ENCODE results near the gene IL26.

IL26 gene

GRCh38 chr12:68225576-68226476 lies at the start of gene IL26:
IL26 (minus strand) TSS chr12:68225810; CDS start chr12:68225756, 54 bp downstream.
- Histone ChIP-seq H3K9ac (ENCODE audit: low read depth, low read length) (no peak within 1 kb of the TSS), H3K9me3 (ENCODE audit: control insufficient read depth, insufficient read depth, low read length) (no peaks in the 10 kb centered on the region), H3K4me3 (ENCODE audit: low read depth, low read length) (no peak within 1 kb of the TSS), H3K36me3 (ENCODE audit: control insufficient read depth, insufficient read depth, low read length) (no peaks in the 10 kb centered on the region), H3K27me3 (ENCODE audit: control insufficient read depth, insufficient read depth, low read length) (no peaks in the 10 kb centered on the region), H3K4me1 (ENCODE audit: control insufficient read depth, insufficient read depth, low read length) (no peaks in the 10 kb centered on the region)

DNA sequence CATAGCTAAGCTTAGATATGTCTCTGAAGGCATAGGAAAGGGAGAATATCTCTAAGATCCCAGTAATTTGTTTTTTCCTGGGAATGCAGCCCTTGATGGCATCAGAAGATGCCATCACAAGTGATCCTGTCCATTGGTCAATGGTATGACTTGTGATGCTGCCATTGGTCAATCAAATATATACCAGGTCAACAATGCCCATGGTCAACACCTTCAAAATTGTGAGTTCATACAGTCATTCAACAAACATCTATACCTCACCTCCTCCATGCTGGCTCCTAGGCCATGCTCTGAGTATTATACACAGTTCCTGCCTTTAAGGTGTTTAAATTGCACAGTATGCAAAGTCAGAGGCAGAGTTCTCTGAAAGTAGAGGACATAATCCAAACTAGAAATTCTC lies 47.1 kb upstream of the IL26 start:
- Histone ChIP-seq H3K4me1 (ENCODE audit: control insufficient read depth, insufficient read depth, low read length) (no peaks in the 10 kb centered on the region), H3K9ac (ENCODE audit: low read depth, low read length) (no peak overlapping the region), H3K27me3 (ENCODE audit: control insufficient read depth, insufficient read depth, low read length) (no peaks in the 10 kb centered on the region), H3K4me3 (ENCODE audit: low read depth, low read length) (no peak overlapping the region), H3K9me3 (ENCODE audit: control insufficient read depth, insufficient read depth, low read length) (no peaks in the 10 kb centered on the region), H3K36me3 (ENCODE audit: control insufficient read depth, insufficient read depth, low read length) (no peaks in the 10 kb centered on the region)

DNA sequence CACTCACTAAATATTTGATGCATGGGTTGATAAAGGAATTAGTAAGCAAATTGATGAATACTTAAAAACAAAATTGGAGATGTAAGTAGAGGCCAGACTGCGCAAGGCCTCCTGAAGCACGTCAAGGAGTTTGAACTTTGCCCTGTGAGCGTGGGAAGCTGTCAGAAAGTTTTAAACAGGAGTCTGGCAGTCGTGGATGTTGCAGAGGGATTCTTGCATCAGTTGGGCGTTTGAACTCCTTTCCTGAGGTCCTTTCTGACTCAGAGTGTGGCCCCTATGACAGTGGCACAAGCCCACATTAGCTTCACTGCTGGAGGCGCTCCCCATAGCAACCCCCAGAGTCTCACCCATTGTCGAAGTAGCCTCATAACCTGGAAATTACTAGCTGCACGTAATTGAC lies 45.7 kb upstream of the IL26 start:
- H3K36me3 ChIP-seq (ENCODE audit: control insufficient read depth, insufficient read depth, low read length), result no peaks in the 10 kb centered on the region
- no peaks in the 10 kb centered on the region for H3K4me1 ChIP-seq (ENCODE audit: control insufficient read depth, insufficient read depth, low read length)
- no peak overlapping the region for H3K9ac ChIP-seq (ENCODE audit: low read depth, low read length)
- H3K4me3 ChIP-seq (ENCODE audit: low read depth, low read length), result no peak overlapping the region
- no peaks in the 10 kb centered on the region for H3K27me3 ChIP-seq (ENCODE audit: control insufficient read depth, insufficient read depth, low read length)
- H3K9me3 ChIP-seq (ENCODE audit: control insufficient read depth, insufficient read depth, low read length), result no peaks in the 10 kb centered on the region

DNA sequence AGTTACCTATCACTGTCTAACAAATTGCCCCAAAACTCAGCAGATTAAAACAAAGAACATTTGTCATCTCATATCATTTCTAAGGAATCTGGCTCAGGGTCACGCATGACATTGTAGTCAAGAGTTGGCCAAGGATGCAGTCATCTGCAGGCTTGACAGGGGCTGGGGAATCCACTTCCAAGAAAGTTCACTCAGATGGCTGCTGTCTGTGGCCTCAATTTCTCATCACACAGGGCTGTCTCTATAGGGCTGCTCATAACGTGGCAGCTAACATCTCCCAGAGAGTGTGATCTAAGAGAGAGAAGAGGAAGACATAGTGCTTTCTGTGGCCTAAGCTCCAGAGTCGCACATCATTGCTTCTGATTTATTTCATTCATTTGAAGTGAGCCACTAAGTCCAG lies 44.7 kb upstream of the IL26 start:
- Histone ChIP-seq H3K4me1 (ENCODE audit: control insufficient read depth, insufficient read depth, low read length) (no peaks in the 10 kb centered on the region), H3K36me3 (ENCODE audit: control insufficient read depth, insufficient read depth, low read length) (no peaks in the 10 kb centered on the region), H3K9me3 (ENCODE audit: control insufficient read depth, insufficient read depth, low read length) (no peaks in the 10 kb centered on the region), H3K27me3 (ENCODE audit: control insufficient read depth, insufficient read depth, low read length) (no peaks in the 10 kb centered on the region), H3K4me3 (ENCODE audit: low read depth, low read length) (no peak overlapping the region), H3K9ac (ENCODE audit: low read depth, low read length) (no peak overlapping the region)

GRCh38 chr12:68269779-68270178 lies 44.2 kb upstream of the IL26 start:
- no peak overlapping the region for H3K9ac ChIP-seq (ENCODE audit: low read depth, low read length)
- H3K4me3 ChIP-seq (ENCODE audit: low read depth, low read length), result no peak overlapping the region
- H3K9me3 ChIP-seq (ENCODE audit: control insufficient read depth, insufficient read depth, low read length), result no peaks in the 10 kb centered on the region

DNA sequence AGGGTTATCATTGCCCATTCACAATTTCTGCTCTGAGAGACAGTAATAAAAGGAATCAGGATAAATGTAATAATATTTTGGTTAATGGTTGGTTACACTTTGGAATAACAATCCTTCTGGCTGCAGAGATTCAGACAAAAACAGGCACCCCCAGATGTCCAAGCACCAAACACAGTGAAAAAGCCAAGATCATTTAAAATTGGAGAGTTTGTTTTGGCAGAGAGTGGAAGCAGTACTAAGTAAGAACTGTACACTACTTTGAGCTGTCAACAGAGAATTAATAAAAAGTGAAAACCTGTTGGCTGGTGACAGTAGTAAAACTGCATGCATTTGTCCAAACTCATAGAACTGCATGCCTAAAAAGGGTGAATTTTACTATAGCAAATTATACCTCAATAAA lies 43.4 kb upstream of the IL26 start:
- no peaks in the 10 kb centered on the region for H3K36me3 ChIP-seq (ENCODE audit: control insufficient read depth, insufficient read depth, low read length)
- H3K4me3 ChIP-seq (ENCODE audit: low read depth, low read length), result no peak overlapping the region
- H3K9ac ChIP-seq (ENCODE audit: low read depth, low read length), result no peak overlapping the region
- H3K27me3 ChIP-seq (ENCODE audit: control insufficient read depth, insufficient read depth, low read length), result no peaks in the 10 kb centered on the region
- H3K4me1 ChIP-seq (ENCODE audit: control insufficient read depth, insufficient read depth, low read length), result no peaks in the 10 kb centered on the region
- no peaks in the 10 kb centered on the region for H3K9me3 ChIP-seq (ENCODE audit: control insufficient read depth, insufficient read depth, low read length)

More at GRCh38 chr12:68269779-68270178, 44.2 kb upstream of the IL26 start:
- H3K27me3 ChIP-seq (ENCODE audit: control insufficient read depth, insufficient read depth, low read length), result no peaks in the 10 kb centered on the region
- H3K4me1 ChIP-seq (ENCODE audit: control insufficient read depth, insufficient read depth, low read length), result no peaks in the 10 kb centered on the region
- H3K36me3 ChIP-seq (ENCODE audit: control insufficient read depth, insufficient read depth, low read length), result no peaks in the 10 kb centered on the region

DNA sequence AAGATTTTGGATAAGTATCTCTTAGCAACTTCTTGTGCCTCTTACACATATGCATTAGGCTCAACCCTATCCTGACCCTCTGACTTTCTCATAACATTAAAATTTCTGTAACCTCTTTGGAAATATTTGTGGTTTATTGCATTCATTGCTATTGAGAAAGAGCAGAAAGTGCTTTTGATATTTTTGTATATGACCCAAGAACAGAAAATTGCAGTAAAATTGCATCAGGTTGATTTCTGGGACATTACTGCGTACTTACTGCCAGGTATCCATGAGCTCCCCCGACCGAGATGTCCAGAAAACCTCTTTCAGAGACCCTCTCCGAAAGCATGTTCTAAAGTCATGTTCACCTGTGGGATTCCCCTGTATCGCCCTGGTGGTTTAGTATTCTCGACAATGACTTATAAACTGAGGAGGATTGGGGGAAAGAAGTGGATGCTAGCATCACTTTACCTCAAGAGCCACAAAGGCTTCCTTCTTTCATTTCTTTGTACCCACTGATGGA lies 42.3 kb upstream of the IL26 start:
- H3K4me1 ChIP-seq (ENCODE audit: control insufficient read depth, insufficient read depth, low read length), result no peaks in the 10 kb centered on the region
- no peaks in the 10 kb centered on the region for H3K27me3 ChIP-seq (ENCODE audit: control insufficient read depth, insufficient read depth, low read length)
- H3K4me3 ChIP-seq (ENCODE audit: low read depth, low read length), result no peak overlapping the region
- H3K36me3 ChIP-seq (ENCODE audit: control insufficient read depth, insufficient read depth, low read length), result no peaks in the 10 kb centered on the region
- no peak overlapping the region for H3K9ac ChIP-seq (ENCODE audit: low read depth, low read length)
- no peaks in the 10 kb centered on the region for H3K9me3 ChIP-seq (ENCODE audit: control insufficient read depth, insufficient read depth, low read length)

DNA sequence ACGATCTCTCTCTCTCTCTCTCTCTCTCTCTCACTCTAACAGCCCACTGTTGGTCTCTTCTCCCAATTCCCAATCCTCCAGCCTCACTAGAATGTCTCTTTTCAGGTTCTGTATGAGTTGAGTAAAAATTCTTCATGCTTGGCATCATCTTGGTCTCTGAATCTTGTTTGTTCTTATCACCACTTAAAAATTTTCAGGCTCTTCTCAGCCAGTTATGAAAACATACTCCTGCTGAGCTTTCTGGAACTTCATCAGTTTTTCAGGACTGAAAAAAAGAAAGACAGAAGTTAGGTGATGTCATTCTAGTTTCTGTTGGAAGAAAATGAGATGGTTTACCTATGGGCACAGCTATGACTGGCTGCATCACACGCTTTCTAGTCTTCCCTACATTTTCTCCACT lies 39.2 kb upstream of the IL26 start:
- no peaks in the 10 kb centered on the region for H3K4me1 ChIP-seq (ENCODE audit: control insufficient read depth, insufficient read depth, low read length)

DNA sequence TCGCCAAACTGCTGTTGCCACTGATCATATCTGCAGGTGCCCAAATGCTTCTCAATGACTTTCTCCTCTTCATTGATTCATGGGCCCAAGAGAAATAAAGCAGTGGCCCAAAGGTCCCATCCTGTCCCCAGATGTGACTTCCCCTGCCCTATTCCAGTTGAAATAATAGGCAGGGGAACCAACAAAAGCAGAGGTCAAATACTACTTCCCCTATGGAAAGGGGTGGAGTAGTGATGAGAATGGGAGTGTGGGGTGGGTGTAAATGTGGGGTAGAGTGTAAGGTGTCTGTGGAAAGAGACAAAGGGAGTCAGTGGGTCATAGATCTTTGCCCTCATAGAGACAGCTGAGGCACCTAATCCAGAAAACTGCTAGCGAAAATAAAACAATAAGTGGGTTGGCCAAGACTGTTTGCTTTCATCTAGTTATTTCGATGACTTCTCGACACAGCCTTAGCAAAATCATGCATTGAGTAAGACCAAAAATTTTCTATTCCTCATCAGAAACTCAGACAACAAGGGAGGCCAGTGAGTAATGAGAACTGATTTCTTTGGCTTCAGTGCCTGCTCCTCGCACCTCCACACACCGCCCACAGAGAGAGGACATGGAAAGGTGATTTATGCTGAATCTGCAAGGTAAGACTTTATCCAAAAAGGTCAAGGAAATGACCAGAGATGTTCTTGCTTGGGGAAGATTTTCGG lies 38.7 kb upstream of the IL26 start:
- Histone ChIP-seq H3K4me3 (ENCODE audit: low read depth, low read length) (no peak overlapping the region), H3K9ac (ENCODE audit: low read depth, low read length) (no peak overlapping the region), H3K36me3 (ENCODE audit: control insufficient read depth, insufficient read depth, low read length) (no peaks in the 10 kb centered on the region), H3K27me3 (ENCODE audit: control insufficient read depth, insufficient read depth, low read length) (no peaks in the 10 kb centered on the region), H3K9me3 (ENCODE audit: control insufficient read depth, insufficient read depth, low read length) (no peaks in the 10 kb centered on the region), H3K4me1 (ENCODE audit: control insufficient read depth, insufficient read depth, low read length) (no peaks in the 10 kb centered on the region)

More for the DNA sequence above, 39.2 kb upstream of the IL26 start:
- Histone ChIP-seq H3K9ac (ENCODE audit: low read depth, low read length) (no peak overlapping the region), H3K9me3 (ENCODE audit: control insufficient read depth, insufficient read depth, low read length) (no peaks in the 10 kb centered on the region), H3K4me3 (ENCODE audit: low read depth, low read length) (no peak overlapping the region), H3K36me3 (ENCODE audit: control insufficient read depth, insufficient read depth, low read length) (no peaks in the 10 kb centered on the region), H3K27me3 (ENCODE audit: control insufficient read depth, insufficient read depth, low read length) (no peaks in the 10 kb centered on the region)

DNA sequence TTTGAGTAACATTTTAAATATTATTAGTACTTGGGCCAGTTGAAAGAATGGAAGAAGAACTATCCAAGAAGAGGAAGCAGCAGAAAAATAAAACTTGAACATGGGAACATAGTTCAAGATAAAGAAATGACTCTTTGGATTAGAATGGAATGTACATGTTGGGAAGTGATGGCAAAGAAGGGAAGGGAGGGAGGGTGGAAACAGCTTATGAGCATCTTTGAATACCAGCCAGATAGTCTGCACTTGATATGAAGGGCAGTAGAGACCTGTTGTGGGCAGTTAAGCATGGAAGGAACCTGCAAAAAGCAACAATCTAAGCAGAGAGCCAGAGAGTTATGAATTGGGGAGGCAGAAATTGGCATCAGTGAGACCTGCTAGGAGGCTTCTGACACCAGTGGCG lies 37.8 kb upstream of the IL26 start:
- no peaks in the 10 kb centered on the region for H3K4me1 ChIP-seq (ENCODE audit: control insufficient read depth, insufficient read depth, low read length)
- H3K27me3 ChIP-seq (ENCODE audit: control insufficient read depth, insufficient read depth, low read length), result no peaks in the 10 kb centered on the region
- no peak overlapping the region for H3K4me3 ChIP-seq (ENCODE audit: low read depth, low read length)
- H3K9me3 ChIP-seq (ENCODE audit: control insufficient read depth, insufficient read depth, low read length), result no peaks in the 10 kb centered on the region
- no peak overlapping the region for H3K9ac ChIP-seq (ENCODE audit: low read depth, low read length)
- H3K36me3 ChIP-seq (ENCODE audit: control insufficient read depth, insufficient read depth, low read length), result no peaks in the 10 kb centered on the region

- no peaks in the 10 kb centered on the region for H3K36me3 ChIP-seq (ENCODE audit: control insufficient read depth, insufficient read depth, low read length)
- H3K4me1 ChIP-seq (ENCODE audit: control insufficient read depth, insufficient read depth, low read length), result no peaks in the 10 kb centered on the region
- no peak overlapping the region for H3K4me3 ChIP-seq (ENCODE audit: low read depth, low read length)
- no peaks in the 10 kb centered on the region for H3K27me3 ChIP-seq (ENCODE audit: control insufficient read depth, insufficient read depth, low read length)
- H3K9me3 ChIP-seq (ENCODE audit: control insufficient read depth, insufficient read depth, low read length), result no peaks in the 10 kb centered on the region
- no peak overlapping the region for H3K9ac ChIP-seq (ENCODE audit: low read depth, low read length)
These were observed 36.3 kb upstream of the IL26 start for GRCh38 chr12:68261896-68262295.

GRCh38 chr12:68260153-68260552 lies 34.5 kb upstream of the IL26 start:
- no peaks in the 10 kb centered on the region for H3K4me1 ChIP-seq (ENCODE audit: control insufficient read depth, insufficient read depth, low read length)
- H3K27me3 ChIP-seq (ENCODE audit: control insufficient read depth, insufficient read depth, low read length), result no peaks in the 10 kb centered on the region
- H3K9ac ChIP-seq (ENCODE audit: low read depth, low read length), result no peak overlapping the region
- H3K36me3 ChIP-seq (ENCODE audit: control insufficient read depth, insufficient read depth, low read length), result no peaks in the 10 kb centered on the region
- no peaks in the 10 kb centered on the region for H3K9me3 ChIP-seq (ENCODE audit: control insufficient read depth, insufficient read depth, low read length)
- H3K4me3 ChIP-seq (ENCODE audit: low read depth, low read length), result no peak overlapping the region

All from iPS-15b (cell line).